Aorta (tissue), 4 donors: ENCODE results near the gene MMP26. TPM values are rescaled to one million over a fixed set of nuclear protein-coding genes. Genes with fewer than 3 reads are reported as not detected.

Experiments used
- polyA plus RNA-seq, 2 donors: library from polyadenylated mRNA; stranded (reverse); fragments of 200-250 nt; gene quantifications; one replicate each; pipeline ENCODE4 v1.2.3, GENCODE V29; 2013
- total RNA-seq, 2 donors: library from RNA; stranded (reverse); fragmentation: NEBNext Ultra II Directional; extraction: Animal tissue kit (Norgen Biotek cat#: 25700); gene quantifications; one replicate each; pipeline ENCODE4 v1.2.1, GENCODE V29; 2021
- donor health status: healthy with polysubstance abuse.
- donor health status: Bipolar disorder and iron deficiency.
- donor health status: DM: no; HTN: no; CAD: no.
- donor health status: DM: yes; HTN: yes; CAD: no.

MMP26 gene
- total and polyA plus RNA-seq, 4 donors = not detected

Other genes with a start within 250 kb of the MMP26 start
- under 1 TPM in 1 of 2 donors, not detected in 1; 0.12 TPM for gene OR52K1, start 222.1 kb upstream of the MMP26 start, total RNA-seq
- not detected for gene OR52K1, start 222.1 kb upstream of the MMP26 start, polyA plus RNA-seq
- not detected for gene OR52M1, start 159.6 kb upstream of the MMP26 start, total RNA-seq
- gene OR52M1, start 159.6 kb upstream of the MMP26 start, polyA plus RNA-seq = not detected
- not detected for gene OR52I2, start 123.0 kb upstream of the MMP26 start, total RNA-seq
- gene OR52I2, start 123.0 kb upstream of the MMP26 start, polyA plus RNA-seq = not detected
- not detected for gene OR52I1, start 110.7 kb upstream of the MMP26 start, total RNA-seq
- gene OR52I1, start 110.7 kb upstream of the MMP26 start, polyA plus RNA-seq = not detected
- 10 to 100 TPM in 1 of 2 donors, 1 to 10 TPM in 1; 7.9 to 14.5 TPM for gene TRIM68, start 96.6 kb upstream of the MMP26 start, total RNA-seq
- 1 to 10 TPM; 3.9 to 4.0 TPM for gene TRIM68, start 96.6 kb upstream of the MMP26 start, polyA plus RNA-seq
- not detected for gene OR51D1, start 67.3 kb upstream of the MMP26 start, total RNA-seq
- gene OR51D1, start 67.3 kb upstream of the MMP26 start, polyA plus RNA-seq = not detected
- gene OR51E1, start 60.8 kb upstream of the MMP26 start, total RNA-seq = under 1 TPM; 0.54 to 0.78 TPM
- not detected for gene OR51E1, start 60.8 kb upstream of the MMP26 start, polyA plus RNA-seq
- 1 to 10 TPM in 1 of 2 donors, under 1 TPM in 1; 0.51 to 1.2 TPM for gene OR51E2, start 6.9 kb upstream of the MMP26 start, total RNA-seq
- not detected for gene OR51E2, start 6.9 kb upstream of the MMP26 start, polyA plus RNA-seq
- gene OR51F1, start 65.2 kb downstream of the MMP26 start, total RNA-seq = not detected
- not detected for gene OR51F1, start 65.2 kb downstream of the MMP26 start, polyA plus RNA-seq
- not detected for gene OR52R1, start 99.6 kb downstream of the MMP26 start, total RNA-seq
- gene OR52R1, start 99.6 kb downstream of the MMP26 start, polyA plus RNA-seq = not detected
- not detected for gene OR51F2, start 116.5 kb downstream of the MMP26 start, total RNA-seq
- under 1 TPM in 1 of 2 donors, not detected in 1; 0.50 TPM for gene OR51F2, start 116.5 kb downstream of the MMP26 start, polyA plus RNA-seq
- not detected for gene OR51S1, start 144.4 kb downstream of the MMP26 start, total RNA-seq
- not detected for gene OR51S1, start 144.4 kb downstream of the MMP26 start, polyA plus RNA-seq
- not detected for gene OR51T1, start 177.1 kb downstream of the MMP26 start, total RNA-seq
- not detected for gene OR51T1, start 177.1 kb downstream of the MMP26 start, polyA plus RNA-seq
- not detected for gene OR51A7, start 199.0 kb downstream of the MMP26 start, total RNA-seq
- gene OR51A7, start 199.0 kb downstream of the MMP26 start, polyA plus RNA-seq = not detected
- gene OR51G2, start 214.6 kb downstream of the MMP26 start, total RNA-seq = not detected
- not detected for gene OR51G2, start 214.6 kb downstream of the MMP26 start, polyA plus RNA-seq
- gene OR51G1, start 219.6 kb downstream of the MMP26 start, total RNA-seq = not detected
- gene OR51G1, start 219.6 kb downstream of the MMP26 start, polyA plus RNA-seq = not detected
- not detected for gene OR51A4, start 242.8 kb downstream of the MMP26 start, total RNA-seq
- not detected for gene OR51A4, start 242.8 kb downstream of the MMP26 start, polyA plus RNA-seq